ENCODE measurements around the gene SMC3. TPM values are rescaled to one million over a fixed set of nuclear protein-coding genes. Genes with fewer than 3 reads are reported as not detected.
A peak's percentile ranks its signal among the peaks of the same experiment; 100 is the strongest.

The SMC3 gene
- total RNA-seq, 2 experiments from 2014 or later: 81.3 to 85.0 TPM

DNA sequence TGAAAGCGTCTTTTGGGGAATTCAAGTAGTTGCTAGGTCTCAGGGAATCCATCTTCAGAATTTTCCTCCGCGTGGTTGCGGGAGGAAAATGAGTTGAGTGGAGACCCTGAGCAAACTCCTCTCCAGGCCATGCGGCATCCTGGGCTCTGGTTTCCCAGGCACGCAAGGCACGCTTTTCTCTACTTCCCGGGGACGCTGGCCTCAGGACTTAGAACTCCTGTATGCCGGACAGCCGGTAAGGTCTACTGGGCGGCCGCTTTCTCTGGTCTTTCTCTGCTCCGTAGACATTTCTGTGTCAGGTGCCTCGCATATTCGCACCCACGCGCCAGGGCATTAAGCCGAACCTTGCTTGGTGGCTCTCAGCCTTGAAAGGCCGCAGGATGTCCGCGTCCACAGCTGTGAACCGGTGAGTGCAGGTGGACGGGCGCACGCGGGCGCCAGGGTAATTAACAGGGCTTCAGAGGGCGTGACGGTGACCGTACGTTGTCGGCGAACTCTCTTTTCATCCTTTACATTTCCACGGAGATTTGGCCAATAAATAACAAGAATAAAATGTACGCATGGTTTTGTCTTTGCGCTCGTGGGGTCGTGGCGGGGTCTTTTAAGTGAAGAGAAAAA is 75.6 kb downstream of the SMC3 start:
- H3K27me3 Mint-ChIP-seq (ENCODE audit: low read depth): peaks cover 48% of the 10 kb centered on the region
- peak overlapping the region; percentile 68 for H3K4me3 Mint-ChIP-seq
- no peaks in the 10 kb centered on the region for H3K9me3 Mint-ChIP-seq
- H3K4me1 Mint-ChIP-seq (ENCODE audit: low read depth): peaks cover 27% of the 10 kb centered on the region
- no peak for DNase-seq
- CTCF ChIA-PET: interaction anchor here (0.8 kb wide), 1 partner anchor 29 kb away, joined by 5 read pairs; no protein-coding TSS in a partner anchor
- H3K36me3 Mint-ChIP-seq (ENCODE audit: low read depth): no peaks in the 10 kb centered on the region
- intact Hi-C loops (cut with micrococcal nuclease): no loop called here
- H3K27ac Mint-ChIP-seq: no peak overlapping the region

DNA sequence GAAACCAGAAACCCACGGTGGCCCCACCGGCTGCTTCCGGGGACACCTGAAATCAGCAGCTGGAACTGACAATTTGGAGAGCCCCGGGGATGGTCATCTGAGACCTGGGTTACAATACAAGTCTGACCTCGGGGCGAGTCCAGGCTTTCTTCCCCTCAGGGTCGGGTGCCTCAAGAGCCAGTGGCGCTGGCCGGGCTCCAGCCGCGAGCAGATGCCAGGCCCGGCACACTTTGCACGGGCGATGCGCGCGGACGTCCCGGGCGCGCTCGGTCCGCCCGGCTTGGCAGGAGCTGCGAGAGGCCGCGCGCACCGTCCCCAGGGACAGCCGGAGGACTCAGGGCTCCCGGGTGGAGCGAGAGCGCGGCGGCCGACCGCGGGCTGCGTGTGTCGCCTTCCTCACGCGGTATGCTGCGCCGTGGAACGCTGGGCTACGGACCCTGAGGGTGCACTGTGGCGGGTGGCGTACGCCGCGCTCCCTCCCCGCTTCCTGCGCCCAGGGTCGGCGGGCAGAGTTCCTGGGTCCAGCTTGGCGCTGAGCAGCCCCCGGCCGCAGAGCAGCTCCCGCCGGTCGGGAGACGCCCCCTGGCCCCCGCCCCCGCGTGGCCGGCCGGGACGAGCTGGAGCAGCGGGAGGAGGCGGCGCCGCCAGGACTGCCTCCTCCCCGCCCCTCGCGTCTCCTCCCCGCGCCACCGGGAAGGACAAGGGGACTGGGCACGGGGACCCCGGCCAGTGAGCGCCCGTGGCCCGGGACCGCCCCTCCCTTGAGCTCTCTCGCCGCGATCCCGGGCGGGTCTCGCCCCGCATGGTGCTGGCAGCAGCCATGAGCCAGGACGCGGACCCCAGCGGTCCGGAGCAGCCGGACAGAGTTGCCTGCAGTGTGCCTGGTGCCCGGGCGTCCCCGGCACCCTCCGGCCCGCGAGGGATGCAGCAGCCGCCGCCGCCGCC is 76.4 kb downstream of the SMC3 start, which contains the start of gene RBM20:
RBM20 (plus strand) TSS at position 684 of the 945 bp plus-strand sequence; CDS start at position 803, 119 bp downstream.
- Mint-ChIP-seq H3K27ac (no peak within 1 kb of the TSS), H3K27me3 (ENCODE audit: low read depth) (peaks cover 51% of the 10 kb centered on the region)

DNA sequence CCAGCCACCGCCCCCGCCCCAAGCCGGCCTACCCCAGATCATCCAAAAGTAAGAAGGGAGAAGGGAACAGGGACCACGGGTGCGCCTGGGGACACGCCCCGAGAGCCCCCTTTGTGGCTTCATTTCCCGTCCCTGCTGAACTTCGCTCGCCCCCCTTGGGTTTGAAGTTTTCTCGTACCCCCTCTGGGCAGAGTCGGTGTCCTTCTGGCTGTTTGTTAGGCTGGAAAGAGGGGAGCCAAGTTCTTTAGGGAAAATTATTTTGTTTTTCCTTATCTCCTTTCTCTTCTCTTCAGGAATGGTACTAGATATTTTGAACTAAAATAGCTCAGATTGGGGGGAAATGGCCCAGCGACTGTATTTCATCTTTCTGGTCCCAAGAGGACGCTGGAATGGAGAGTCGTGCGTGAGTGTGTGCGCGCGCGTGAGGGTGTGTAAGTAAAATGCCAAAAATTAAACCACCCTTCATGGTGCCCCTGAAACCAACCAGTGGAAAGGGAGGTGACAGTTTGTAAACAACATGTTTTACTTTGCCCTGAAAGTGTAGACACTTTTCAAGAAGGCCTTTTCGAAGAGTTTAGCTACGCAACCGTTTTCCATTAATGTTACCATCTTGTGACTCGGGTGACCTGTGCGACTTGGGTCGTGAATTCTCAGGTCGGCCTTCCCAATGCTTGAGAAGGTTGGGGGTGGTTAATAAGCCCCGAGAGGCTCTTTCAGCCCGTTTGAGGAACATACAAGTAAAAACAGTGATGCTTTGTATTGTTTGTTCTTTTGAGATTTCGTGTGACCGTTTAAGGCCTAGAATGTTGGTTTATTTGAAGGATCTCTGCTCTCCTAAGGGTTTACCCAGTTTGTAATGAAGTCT is 77.3 kb downstream of the SMC3 start:
- Mint-ChIP-seq H3K27me3 (ENCODE audit: low read depth) (peaks cover 55% of the 10 kb centered on the region), H3K4me1 (ENCODE audit: low read depth) (peaks cover 27% of the 10 kb centered on the region), H3K4me3 (peak overlapping the region; percentile 45), H3K27ac (no peak overlapping the region), H3K9me3 (no peaks in the 10 kb centered on the region), H3K36me3 (ENCODE audit: low read depth) (no peaks in the 10 kb centered on the region)
- no peak for DNase-seq
- intact Hi-C loops (cut with micrococcal nuclease): no loop called here
- CTCF ChIA-PET: no interaction called here

More for the DNA sequence above, 76.4 kb downstream of the SMC3 start, which contains the start of gene RBM20:
- DNase-seq: peak; percentile 17
- CTCF ChIA-PET: interaction anchor here (0.8 kb wide), 1 partner anchor 28 kb away, joined by 5 read pairs; no protein-coding TSS in a partner anchor
- intact Hi-C loops (cut with micrococcal nuclease): no loop called here
- Mint-ChIP-seq H3K4me1 (ENCODE audit: low read depth) (peaks cover 27% of the 10 kb centered on the region), H3K9me3 (no peaks in the 10 kb centered on the region), H3K36me3 (ENCODE audit: low read depth) (no peaks in the 10 kb centered on the region), H3K4me3 (peak within 1 kb of the TSS; percentile 68)

DNA sequence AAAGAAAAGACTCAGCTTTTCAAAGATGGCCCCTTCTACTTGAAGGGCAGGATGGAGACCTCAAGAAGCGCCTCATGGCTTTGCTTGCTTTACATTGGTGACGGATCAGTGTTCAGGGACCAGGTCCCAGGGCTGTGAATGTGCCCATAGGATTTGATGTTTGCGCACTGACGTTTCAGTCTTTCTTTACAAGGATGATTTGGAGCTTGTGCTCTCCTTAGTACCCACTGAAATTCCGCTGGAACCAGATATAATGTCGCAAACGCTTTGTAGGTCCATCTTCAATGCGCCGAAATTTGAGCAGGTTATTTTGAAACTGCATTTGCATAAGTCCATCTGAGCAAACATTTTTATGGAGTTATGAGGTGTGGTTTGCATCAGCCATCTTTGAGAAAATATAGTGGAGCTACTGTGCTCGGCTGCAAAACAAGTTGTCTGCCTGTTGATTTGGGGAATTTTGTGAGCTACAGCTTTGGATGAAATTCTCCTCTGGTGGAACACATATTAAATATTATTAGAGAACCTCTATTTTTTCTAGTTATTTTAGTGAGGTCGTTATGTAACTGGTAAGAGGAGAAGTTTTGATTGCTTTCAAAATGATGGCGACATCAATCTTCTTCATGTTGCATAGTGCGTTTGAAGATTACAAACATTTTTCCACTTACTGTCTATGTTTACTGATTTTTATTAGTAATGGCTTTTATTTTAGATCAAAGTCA is 79.1 kb downstream of the SMC3 start:
- Mint-ChIP-seq H3K4me1 (ENCODE audit: low read depth) (peaks cover 20% of the 10 kb centered on the region), H3K27me3 (ENCODE audit: low read depth) (peaks cover 46% of the 10 kb centered on the region), H3K4me3 (no peak overlapping the region), H3K36me3 (ENCODE audit: low read depth) (no peaks in the 10 kb centered on the region), H3K27ac (no peak overlapping the region), H3K9me3 (no peaks in the 10 kb centered on the region)
- intact Hi-C loops (cut with micrococcal nuclease): no loop called here
- CTCF ChIA-PET: interaction anchor here (0.7 kb wide), 1 partner anchor 472 kb away, joined by 3 read pairs; no protein-coding TSS in a partner anchor
- no peak for DNase-seq

DNA sequence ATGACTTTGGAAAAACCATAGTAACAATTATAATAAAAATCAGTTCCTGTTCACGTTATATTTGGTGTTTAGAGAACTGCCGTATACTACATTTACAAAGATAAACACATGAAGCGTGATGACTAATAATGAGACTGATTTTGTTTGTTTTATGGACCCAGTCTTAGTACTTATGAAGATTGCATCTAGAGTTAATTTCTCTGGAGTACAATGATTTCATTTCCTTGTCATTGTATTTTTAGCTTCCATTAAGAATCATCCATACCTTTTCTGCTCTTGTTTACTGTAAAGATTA is 79.6 kb downstream of the SMC3 start:
- H3K36me3 Mint-ChIP-seq (ENCODE audit: low read depth): no peaks in the 10 kb centered on the region
- no peak overlapping the region for H3K4me3 Mint-ChIP-seq
- no peak for DNase-seq
- H3K27me3 Mint-ChIP-seq (ENCODE audit: low read depth): peaks cover 43% of the 10 kb centered on the region
- no peak overlapping the region for H3K27ac Mint-ChIP-seq
- H3K4me1 Mint-ChIP-seq (ENCODE audit: low read depth): peaks cover 19% of the 10 kb centered on the region
- CTCF ChIA-PET: interaction anchor here (0.7 kb wide), 1 partner anchor 472 kb away, joined by 3 read pairs; no protein-coding TSS in a partner anchor
- H3K9me3 Mint-ChIP-seq: no peaks in the 10 kb centered on the region
- intact Hi-C loops (cut with micrococcal nuclease): no loop called here

DNA sequence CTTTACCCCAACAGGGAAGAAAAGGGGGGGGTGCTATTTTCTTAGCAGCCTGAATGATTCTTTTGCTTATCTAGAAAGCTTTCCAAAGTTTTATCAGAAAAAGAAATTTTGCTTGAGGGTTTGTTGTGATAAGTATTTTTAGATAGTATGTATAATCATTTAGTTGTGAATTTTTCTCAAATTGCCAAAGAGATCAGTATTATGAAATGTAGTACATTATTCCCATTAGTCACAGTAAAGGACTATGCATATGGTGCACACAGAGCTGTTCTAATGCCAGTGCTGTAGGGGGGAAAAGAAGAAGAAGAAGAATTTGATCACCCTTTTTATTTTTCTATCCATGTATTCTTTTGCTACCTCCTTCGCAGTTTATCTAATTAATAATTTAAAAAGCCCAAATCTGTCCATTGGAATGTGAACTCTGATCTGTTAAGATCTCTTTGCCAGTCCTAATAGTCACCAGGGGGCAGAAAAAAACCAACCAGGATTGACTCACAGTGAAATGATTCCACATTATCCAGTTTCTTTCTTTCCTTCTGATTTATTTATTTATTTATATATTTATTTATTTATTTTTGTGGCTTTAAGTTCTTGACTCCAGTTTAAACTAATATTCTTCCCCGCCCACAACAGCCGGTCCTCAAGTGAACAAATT is 81.3 kb downstream of the SMC3 start:
- intact Hi-C loops (cut with micrococcal nuclease): no loop called here
- DNase-seq: no peak
- Mint-ChIP-seq H3K4me1 (ENCODE audit: low read depth) (peaks cover 12% of the 10 kb centered on the region), H3K27me3 (ENCODE audit: low read depth) (peaks cover 33% of the 10 kb centered on the region), H3K36me3 (ENCODE audit: low read depth) (no peaks in the 10 kb centered on the region), H3K27ac (no peak overlapping the region), H3K9me3 (no peaks in the 10 kb centered on the region), H3K4me3 (no peak overlapping the region)
- CTCF ChIA-PET: interaction anchor here (1.4 to 1.6 kb wide), 2 partner anchors 23 to 38 kb away, joined by 3 to 8 read pairs; no protein-coding TSS in a partner anchor

DNA sequence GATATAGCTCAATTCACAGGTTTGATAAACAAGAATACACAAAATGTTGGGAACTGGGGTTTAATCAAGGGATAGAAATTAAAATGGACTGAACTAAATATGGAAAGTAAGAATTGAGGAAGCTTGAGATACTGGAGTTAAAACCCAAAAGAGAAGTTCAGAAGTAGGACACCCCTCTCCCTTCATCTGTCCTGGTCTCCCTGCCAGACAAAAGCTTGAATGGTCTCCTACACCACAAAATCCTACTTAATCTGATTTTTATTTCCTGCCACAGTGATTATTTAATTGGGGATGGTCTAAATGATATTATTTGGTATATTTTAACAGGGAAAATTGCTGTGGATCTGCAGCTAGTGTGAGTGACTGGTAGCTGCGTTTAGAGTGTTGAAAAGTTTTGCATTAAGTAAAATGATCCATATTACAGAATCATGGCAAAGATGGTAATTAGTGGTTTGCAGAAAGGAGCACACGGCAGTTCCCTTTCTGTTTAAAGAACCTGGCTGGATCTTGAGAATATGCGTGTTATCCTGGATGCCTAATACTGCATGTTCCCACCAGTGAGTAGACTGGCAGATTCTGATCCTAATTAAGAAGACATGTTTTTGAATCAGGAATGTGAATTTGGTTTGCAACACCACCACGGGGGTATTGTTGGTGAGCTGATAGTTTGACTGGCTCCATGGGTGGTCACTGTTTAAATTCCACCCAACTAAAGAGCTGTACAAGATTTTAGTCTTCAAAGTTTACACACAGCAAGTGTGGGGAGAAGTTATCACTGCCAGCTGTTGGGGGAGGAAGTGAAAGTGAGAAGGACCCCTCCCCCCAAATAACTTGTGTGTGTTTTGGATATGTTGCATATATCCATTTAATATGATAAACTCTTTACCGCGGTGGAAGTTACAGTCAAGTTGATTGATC is 82.1 kb downstream of the SMC3 start:
- H3K27ac Mint-ChIP-seq: no peak overlapping the region
- H3K9me3 Mint-ChIP-seq: no peaks in the 10 kb centered on the region
- peaks cover 31% of the 10 kb centered on the region for H3K27me3 Mint-ChIP-seq (ENCODE audit: low read depth)
- CTCF ChIA-PET: interaction anchor here (0.7 to 1.6 kb wide), 3 partner anchors 23 to 168 kb away, joined by 3 to 8 read pairs (median 3); no protein-coding TSS in a partner anchor
- no peaks in the 10 kb centered on the region for H3K36me3 Mint-ChIP-seq (ENCODE audit: low read depth)
- peaks cover 12% of the 10 kb centered on the region for H3K4me1 Mint-ChIP-seq (ENCODE audit: low read depth)
- intact Hi-C loops (cut with micrococcal nuclease): loop anchor here (2.0 kb wide), 1 partner anchor 21 kb away; no protein-coding TSS in a partner anchor
- no peak overlapping the region for H3K4me3 Mint-ChIP-seq
- DNase-seq: no peak

DNA sequence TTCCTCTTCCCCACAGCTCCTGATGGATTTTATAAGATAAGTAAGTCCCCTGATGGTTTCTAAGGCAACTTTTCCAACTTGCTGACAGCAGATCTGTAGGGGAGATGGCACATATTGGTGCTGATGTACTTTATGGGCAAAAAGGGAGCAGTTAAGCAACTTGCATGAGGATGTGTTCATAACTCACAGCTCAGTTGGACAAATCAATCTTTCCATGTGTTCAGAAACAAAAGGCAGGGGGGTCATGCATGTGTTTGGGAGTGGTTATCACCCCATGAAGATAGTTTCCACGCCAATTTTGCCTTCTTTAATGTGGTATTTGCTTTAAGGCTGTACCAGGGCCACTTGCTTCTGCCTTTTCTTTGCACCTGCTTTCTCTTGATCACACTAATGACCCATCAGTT is 82.8 kb downstream of the SMC3 start:
- Mint-ChIP-seq H3K9me3 (no peaks in the 10 kb centered on the region), H3K27ac (no peak overlapping the region), H3K4me1 (ENCODE audit: low read depth) (peaks cover 9% of the 10 kb centered on the region), H3K36me3 (ENCODE audit: low read depth) (no peaks in the 10 kb centered on the region), H3K27me3 (ENCODE audit: low read depth) (peaks cover 26% of the 10 kb centered on the region), H3K4me3 (no peak overlapping the region)
- CTCF ChIA-PET: interaction anchor here (0.7 to 1.6 kb wide), 3 partner anchors 22 to 168 kb away, joined by 3 to 8 read pairs (median 3); no protein-coding TSS in a partner anchor
- intact Hi-C loops (cut with micrococcal nuclease): loop anchor here (2.0 kb wide), 1 partner anchor 21 kb away; no protein-coding TSS in a partner anchor
- DNase-seq: no peak

DNA sequence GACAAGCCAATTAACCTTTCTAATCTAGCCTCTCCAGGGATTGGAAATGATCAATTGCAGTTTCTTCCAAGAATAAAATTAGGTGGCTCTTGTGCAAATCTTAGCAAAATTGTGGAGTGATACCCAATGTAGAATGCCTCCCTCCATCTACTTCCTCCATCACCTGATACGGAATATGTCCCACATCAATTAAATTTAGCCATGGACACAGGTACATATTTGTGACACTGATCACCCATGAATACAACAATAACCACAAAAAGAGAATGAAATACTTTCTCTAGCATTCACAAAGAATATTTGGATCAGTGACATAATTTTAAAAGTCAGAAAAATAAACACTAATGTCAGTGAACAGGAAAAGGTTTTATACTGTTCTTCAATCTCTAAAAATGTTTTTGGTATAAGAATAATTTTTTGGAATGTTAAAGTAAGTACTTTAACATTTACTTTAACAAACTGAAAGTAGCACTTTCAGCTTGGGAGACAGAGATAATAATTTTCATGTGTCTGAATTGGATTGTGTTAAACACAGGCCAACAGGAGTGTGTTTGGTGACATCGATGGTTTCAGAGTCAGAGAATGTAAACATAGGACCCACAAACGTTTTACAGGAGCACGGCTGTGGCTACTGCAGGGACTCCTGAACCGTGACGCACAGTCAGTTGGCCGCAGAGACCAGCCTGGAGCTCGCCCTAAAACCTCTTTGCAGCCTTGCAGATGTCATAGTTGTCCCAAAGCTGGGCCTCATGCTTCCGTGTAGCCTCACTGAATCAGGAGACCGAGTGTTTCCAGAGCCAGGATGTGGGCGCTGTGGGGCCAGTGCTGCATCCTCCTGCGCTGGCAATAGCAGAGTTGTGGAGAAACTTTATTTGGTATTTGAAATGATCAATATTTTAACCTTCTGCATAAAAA is 83.8 kb downstream of the SMC3 start:
- intact Hi-C loops (cut with micrococcal nuclease): loop anchor here (2.0 kb wide), 1 partner anchor 20 kb away; no protein-coding TSS in a partner anchor
- Mint-ChIP-seq H3K4me1 (ENCODE audit: low read depth) (peaks cover 9% of the 10 kb centered on the region), H3K27me3 (ENCODE audit: low read depth) (peaks cover 22% of the 10 kb centered on the region), H3K36me3 (ENCODE audit: low read depth) (no peaks in the 10 kb centered on the region), H3K27ac (no peak overlapping the region), H3K4me3 (no peak overlapping the region), H3K9me3 (no peaks in the 10 kb centered on the region)
- peak; percentile 44 for DNase-seq
- CTCF ChIA-PET: no interaction called here

All from activated naive CD4-positive, alpha-beta T cell treated with anti-CD3 and anti-CD28 coated beads for 36 hours (primary cell).